MCF 10A (cell line): ENCODE data around the gene LRIG3. TPM values are rescaled to one million over a fixed set of nuclear protein-coding genes. Genes with fewer than 3 reads are reported as not detected.

Experiments used
- BruUV-seq: library from RNA; stranded (reverse); fragments of 400-500 nt; replicated peaks from 2 replicates; lab custom pipeline; 2021; lab: Mats Ljungman, UMichigan
- CTCF ChIA-PET: fragments of 300-600 bp; sonication (Branson Sonifier 250); formaldehyde crosslinking; extraction: SDS; loops from one replicate; lab custom pipeline; 2021; ENCODE audit warnings: antibody characterized with exemption, inconsistent platforms; lab: Yijun Ruan, JAX
- POLR2A ChIA-PET: fragments of 300-600, 350-650 bp; sonication (Branson Sonifier 250); formaldehyde crosslinking; extraction: SDS; loops from one replicate; lab custom pipeline; 2020; ENCODE audit warnings: antibody characterized with exemption, inconsistent platforms; lab: Yijun Ruan, JAX
- DNase-seq: peaks from one replicate; pipeline ENCODE4 v3.0.0-alpha.2; 2018; ENCODE audit not compliant: unreplicated experiment
- H3K27ac Mint-ChIP-seq: one replicate; pipeline ENCODE4 v1.8.0; 2022; ENCODE audit warnings: mild to moderate bottlenecking, low read depth, mixed read lengths; ENCODE audit not compliant: unreplicated experiment
- H3K27me3 Mint-ChIP-seq: one replicate; pipeline ENCODE4 v1.8.0; 2022; ENCODE audit warnings: mixed read lengths; ENCODE audit not compliant: insufficient read depth, unreplicated experiment
- H3K36me3 Mint-ChIP-seq: one replicate; pipeline ENCODE4 v1.8.0; 2022; ENCODE audit warnings: mild to moderate bottlenecking, moderate library complexity, mixed read lengths; ENCODE audit not compliant: insufficient read depth, unreplicated experiment
- H3K4me1 Mint-ChIP-seq: one replicate; pipeline ENCODE4 v1.8.0; 2022; ENCODE audit warnings: mixed read lengths; ENCODE audit not compliant: insufficient read depth, unreplicated experiment
- H3K4me3 Mint-ChIP-seq: one replicate; pipeline ENCODE4 v1.8.0; 2022; ENCODE audit warnings: mild to moderate bottlenecking, moderate library complexity, mixed read lengths; ENCODE audit not compliant: unreplicated experiment
- H3K9me3 Mint-ChIP-seq: one replicate; pipeline ENCODE4 v1.8.0; 2022; ENCODE audit warnings: mixed read lengths; ENCODE audit not compliant: unreplicated experiment
- intact Hi-C: fragments of 100-400 bp; cut with micrococcal nuclease; formaldehyde crosslinking; loops from 2 replicates; pipeline ENCODE4 v1.14.1; 2022
- total RNA-seq: library from RNA; stranded (reverse); gene quantifications from 2 replicates; pipeline ENCODE4 v1.2.3, GENCODE V29; 2022
- TF ChIP-seq, protein P1 (sequence below): fragments of 200-600 bp; IDR thresholded peaks from one replicate; pipeline ENCODE4 v1.8.0; 2022; ENCODE audit warnings: antibody characterized with exemption, mild to moderate bottlenecking; ENCODE audit not compliant: unreplicated experiment

The LRIG3 gene
- total RNA-seq, 1 experiment from 2014 or later, result 41.5 TPM

DNA sequence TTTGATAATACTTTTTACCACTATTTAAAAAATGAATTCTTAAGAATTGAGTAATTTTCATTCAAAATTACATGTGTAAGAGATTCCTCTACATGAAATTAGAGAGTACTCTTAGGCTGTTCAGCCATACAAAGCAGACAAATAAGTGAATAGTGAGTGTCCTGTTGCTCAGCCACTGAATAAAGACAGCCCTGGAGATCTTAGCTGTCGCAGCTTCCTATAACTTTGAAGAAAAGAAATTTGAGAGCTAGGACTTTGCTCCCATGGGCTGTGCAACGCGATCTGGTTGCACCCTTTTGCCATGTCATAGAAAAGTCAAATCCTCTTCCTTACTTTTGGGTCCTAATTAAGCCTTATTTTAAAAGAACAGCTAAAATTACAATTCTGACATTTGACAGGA is 40.9 kb upstream of the LRIG3 start:
- no TSS peak for BruUV-seq
- intact Hi-C loops, result no loop called here
- Mint-ChIP-seq H3K9me3 (no peaks in the 10 kb centered on the region), H3K27ac (no peak overlapping the region), H3K4me1 (peaks cover 5% of the 10 kb centered on the region), H3K27me3 (no peaks in the 10 kb centered on the region), H3K4me3 (no peak overlapping the region), H3K36me3 (peaks cover 6% of the 10 kb centered on the region)
- POLR2A ChIA-PET, result interaction anchor here (0.7 to 1.1 kb wide), 2 partner anchors 32 to 80 kb away, joined by 3 to 4 read pairs; no protein-coding TSS in a partner anchor
- no peak for DNase-seq
- TF ChIP-seq, protein P1, sequence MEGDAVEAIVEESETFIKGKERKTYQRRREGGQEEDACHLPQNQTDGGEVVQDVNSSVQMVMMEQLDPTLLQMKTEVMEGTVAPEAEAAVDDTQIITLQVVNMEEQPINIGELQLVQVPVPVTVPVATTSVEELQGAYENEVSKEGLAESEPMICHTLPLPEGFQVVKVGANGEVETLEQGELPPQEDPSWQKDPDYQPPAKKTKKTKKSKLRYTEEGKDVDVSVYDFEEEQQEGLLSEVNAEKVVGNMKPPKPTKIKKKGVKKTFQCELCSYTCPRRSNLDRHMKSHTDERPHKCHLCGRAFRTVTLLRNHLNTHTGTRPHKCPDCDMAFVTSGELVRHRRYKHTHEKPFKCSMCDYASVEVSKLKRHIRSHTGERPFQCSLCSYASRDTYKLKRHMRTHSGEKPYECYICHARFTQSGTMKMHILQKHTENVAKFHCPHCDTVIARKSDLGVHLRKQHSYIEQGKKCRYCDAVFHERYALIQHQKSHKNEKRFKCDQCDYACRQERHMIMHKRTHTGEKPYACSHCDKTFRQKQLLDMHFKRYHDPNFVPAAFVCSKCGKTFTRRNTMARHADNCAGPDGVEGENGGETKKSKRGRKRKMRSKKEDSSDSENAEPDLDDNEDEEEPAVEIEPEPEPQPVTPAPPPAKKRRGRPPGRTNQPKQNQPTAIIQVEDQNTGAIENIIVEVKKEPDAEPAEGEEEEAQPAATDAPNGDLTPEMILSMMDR, result no peak
- CTCF ChIA-PET, result no interaction called here

DNA sequence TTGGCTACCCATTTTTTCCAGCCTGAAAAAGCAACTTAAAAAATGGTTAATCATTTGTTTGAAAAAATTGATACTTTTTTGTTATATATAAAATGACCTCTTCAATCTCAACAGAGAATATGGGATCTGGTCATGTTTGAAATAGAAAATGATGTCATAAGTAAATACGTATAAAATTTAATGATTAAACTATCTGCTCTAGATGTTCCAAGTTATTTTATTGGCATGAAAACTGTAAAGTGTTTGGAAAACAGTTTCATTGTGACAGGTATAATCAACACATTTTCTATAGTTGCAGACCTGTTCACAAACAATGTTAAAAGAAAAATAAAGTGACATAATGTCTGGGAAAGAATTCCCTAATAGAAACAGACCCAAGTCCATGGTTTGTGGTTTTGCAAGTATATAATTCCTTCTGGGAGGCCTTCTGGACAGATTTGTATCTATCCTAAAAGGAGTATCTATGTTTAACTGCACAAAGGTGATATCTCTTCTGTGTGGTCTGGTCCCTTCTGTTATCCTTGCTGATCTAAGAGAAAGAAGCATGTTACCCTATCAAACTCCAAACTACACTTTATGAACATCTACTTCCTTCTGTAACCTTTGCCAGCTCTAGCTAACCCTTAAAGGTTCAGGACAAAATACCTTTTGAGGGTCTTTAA is 39.5 kb upstream of the LRIG3 start:
- H3K4me3 Mint-ChIP-seq, result no peak overlapping the region
- H3K27ac Mint-ChIP-seq, result no peak overlapping the region
- intact Hi-C loops, result no loop called here
- no TSS peak for BruUV-seq
- DNase-seq, result no peak
- POLR2A ChIA-PET, result no interaction called here
- no peaks in the 10 kb centered on the region for H3K4me1 Mint-ChIP-seq
- peaks cover 6% of the 10 kb centered on the region for H3K36me3 Mint-ChIP-seq
- no peaks in the 10 kb centered on the region for H3K9me3 Mint-ChIP-seq
- CTCF ChIA-PET, result no interaction called here
- TF ChIP-seq, protein P1, result no peak
- H3K27me3 Mint-ChIP-seq, result no peaks in the 10 kb centered on the region

DNA sequence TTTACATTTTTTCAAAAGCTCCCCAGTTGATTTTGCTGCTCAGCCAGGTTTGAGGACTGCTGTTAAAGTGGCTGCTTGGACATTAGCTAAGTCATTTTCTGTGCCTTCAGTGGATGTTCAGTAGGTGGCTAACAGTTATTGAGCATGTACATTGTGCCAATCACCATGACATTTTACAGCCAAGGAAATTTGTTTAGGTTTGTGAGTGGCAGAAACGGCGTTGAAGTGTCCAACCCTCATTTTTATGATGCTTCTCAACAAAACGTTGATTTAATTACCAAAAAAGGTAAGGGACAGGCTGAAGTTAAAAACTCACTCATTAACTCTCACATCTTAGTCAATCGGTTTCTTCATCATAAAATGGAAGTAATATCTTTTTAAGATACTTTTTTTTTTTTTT is 37.0 kb upstream of the LRIG3 start:
- Mint-ChIP-seq H3K4me1 (no peaks in the 10 kb centered on the region), H3K27ac (no peak overlapping the region), H3K9me3 (no peaks in the 10 kb centered on the region), H3K4me3 (no peak overlapping the region), H3K36me3 (no peaks in the 10 kb centered on the region), H3K27me3 (no peaks in the 10 kb centered on the region)
- POLR2A ChIA-PET, result no interaction called here
- no TSS peak for BruUV-seq
- CTCF ChIA-PET, result no interaction called here
- no peak for DNase-seq
- TF ChIP-seq, protein P1, result no peak
- intact Hi-C loops, result no loop called here

DNA sequence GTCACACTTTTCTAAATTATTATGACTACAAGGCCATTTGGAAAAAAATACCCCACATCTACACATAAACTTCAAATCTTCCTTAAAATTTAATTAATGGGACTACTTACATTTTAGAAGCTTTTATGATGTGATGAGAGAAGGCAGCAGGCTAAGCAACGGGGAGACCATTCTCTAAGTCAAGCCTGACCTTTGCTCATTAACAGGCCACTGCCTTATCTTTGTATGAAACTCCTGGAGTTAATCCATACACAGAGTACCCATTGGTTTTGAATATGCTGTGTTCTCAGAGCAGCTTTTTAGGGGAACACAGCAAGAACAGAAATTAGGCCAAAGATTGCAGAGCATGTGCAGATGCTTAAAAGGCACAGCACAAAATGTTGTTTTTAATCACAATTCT is 35.5 kb upstream of the LRIG3 start:
- Mint-ChIP-seq H3K36me3 (no peaks in the 10 kb centered on the region), H3K9me3 (no peaks in the 10 kb centered on the region), H3K4me3 (no peak overlapping the region), H3K4me1 (no peaks in the 10 kb centered on the region), H3K27me3 (no peaks in the 10 kb centered on the region), H3K27ac (no peak overlapping the region)
- TF ChIP-seq, protein P1, result no peak
- intact Hi-C loops, result no loop called here
- ChIA-PET CTCF (interaction anchor here (1.4 kb wide), 1 partner anchor 79 kb away, joined by 4 read pairs; no protein-coding TSS in a partner anchor), POLR2A (no interaction called here)
- DNase-seq, result no peak
- no TSS peak for BruUV-seq
